HG02588 (cell line): ENCODE measurements around the gene SNRPD1.
"Not testable (repeated sequence)": the region's sequence is repeated elsewhere in the genome, so short reads cannot be mapped to it uniquely, and the experiment has no call there.

Experiments
- ATAC-seq: cut with Tn5 transposase; IDR thresholded peaks from one replicate; pipeline ENCODE4 v1.9.1; 2021; ENCODE audit warnings: mild to moderate bottlenecking, moderate library complexity; ENCODE audit not compliant: unreplicated experiment

Gene SNRPD1

GRCh38 chr18:21612125-21613039 lies at the start of gene SNRPD1:
Gene SNRPD1, plus strand, starts transcription at chr18:21612314. Its CDS starts 116 bp downstream, at chr18:21612430.
- peak; percentile 98 for ATAC-seq

- no peak for ATAC-seq
These were observed 40.3 kb upstream of the SNRPD1 start for GRCh38 chr18:21571772-21572171.

GRCh38 chr18:21575656-21576055 lies 36.5 kb upstream of the SNRPD1 start:
- no peak for ATAC-seq

- ATAC-seq = no peak
These were observed 27.7 kb upstream of the SNRPD1 start for GRCh38 chr18:21584391-21584790.

- ATAC-seq = not testable (repeated sequence)
These were observed 19.8 kb upstream of the SNRPD1 start for GRCh38 chr18:21592361-21592760.

GRCh38 chr18:21593540-21594257 lies 18.4 kb upstream of the SNRPD1 start:
- ATAC-seq = no peak

GRCh38 chr18:21597620-21598019 lies 14.5 kb upstream of the SNRPD1 start:
- no peak for ATAC-seq

- no peak for ATAC-seq
These were observed 13.2 kb upstream of the SNRPD1 start for GRCh38 chr18:21598726-21599584.

- ATAC-seq = peak; percentile 40
These were observed 12.3 kb upstream of the SNRPD1 start for GRCh38 chr18:21599585-21600525.

- ATAC-seq = peak; percentile 88
These were observed 11.3 kb upstream of the SNRPD1 start, which contains the start of gene ESCO1 for GRCh38 chr18:21600526-21601410. Gene ESCO1, minus strand, starts transcription at chr18:21600704. Its CDS starts 25,861 bp downstream, at chr18:21574843.

GRCh38 chr18:21602299-21602587 lies 9.9 kb upstream of the SNRPD1 start:
- no peak for ATAC-seq

- no peak for ATAC-seq
These were observed 7.4 kb upstream of the SNRPD1 start for GRCh38 chr18:21604671-21605070.

- ATAC-seq = no peak
These were observed 6.9 kb upstream of the SNRPD1 start for GRCh38 chr18:21605213-21605612.

- not testable (repeated sequence) for ATAC-seq
These were observed 551 bp upstream of the SNRPD1 start for GRCh38 chr18:21611401-21612124.

GRCh38 chr18:21621640-21622039 lies 9.5 kb downstream of the SNRPD1 start:
- ATAC-seq = not testable (repeated sequence)

- peak; percentile 96 for ATAC-seq
These were observed 17.1 kb downstream of the SNRPD1 start for GRCh38 chr18:21629089-21629832.

- no peak for ATAC-seq
These were observed 20.3 kb downstream of the SNRPD1 start for GRCh38 chr18:21632393-21632792.
